ENCODE measurements around the gene SP1.
A peak's percentile ranks its signal among the peaks of the same experiment; 100 is the strongest.
"Not testable (repeated sequence)": the region's sequence is repeated elsewhere in the genome, so short reads cannot be mapped to it uniquely, and the experiment has no call there.

SP1 gene
- 62.5 to 239 (median 135) reads per million in 17 experiments for total RNA-seq

GRCh38 chr12:53380104-53380793 lies at the start of gene SP1:
Gene SP1, plus strand, starts transcription at chr12:53380176. Its CDS starts 116 bp downstream, at chr12:53380292.
- peak; percentile 96 to 99 (median 98) for DNase-seq

- no peak for DNase-seq
Observed at GRCh38 chr12:53330671-53331070, 49.3 kb upstream of the SP1 start.

GRCh38 chr12:53332339-53332738 lies 47.6 kb upstream of the SP1 start:
- not testable (repeated sequence) for DNase-seq

GRCh38 chr12:53332744-53333143 lies 47.2 kb upstream of the SP1 start:
- no peak for DNase-seq

GRCh38 chr12:53333289-53333688 lies 46.7 kb upstream of the SP1 start:
- no peak for DNase-seq

- DNase-seq: no peak
Observed at GRCh38 chr12:53333845-53334244, 46.1 kb upstream of the SP1 start.

GRCh38 chr12:53334822-53335221 lies 45.2 kb upstream of the SP1 start:
- no peak for DNase-seq

GRCh38 chr12:53336181-53336681 lies 43.7 kb upstream of the SP1 start, which contains the start of gene SP7:
Gene SP7, minus strand, starts transcription at chr12:53336354. Its CDS starts 708 bp downstream, at chr12:53335646.
- DNase-seq: peak; percentile 32 to 67 (median 59)

GRCh38 chr12:53338017-53338416 lies 42.0 kb upstream of the SP1 start:
- DNase-seq: peak in 1 of 4 experiments; percentile 23

GRCh38 chr12:53338916-53339315 lies 41.1 kb upstream of the SP1 start:
- DNase-seq: no peak

- no peak for DNase-seq
Observed at GRCh38 chr12:53340398-53340797, 39.6 kb upstream of the SP1 start.

- no peak for DNase-seq
Observed at GRCh38 chr12:53343449-53343848, 36.5 kb upstream of the SP1 start.

- DNase-seq: no peak
Observed at GRCh38 chr12:53343969-53344368, 36.0 kb upstream of the SP1 start.

- DNase-seq: no peak
Observed at GRCh38 chr12:53344487-53344823, 35.5 kb upstream of the SP1 start.

- DNase-seq: peak; percentile 69 to 83 (median 77)
Observed at GRCh38 chr12:53344824-53345485, 35.0 kb upstream of the SP1 start.

- no peak for DNase-seq
Observed at GRCh38 chr12:53345486-53346188, 34.3 kb upstream of the SP1 start.

GRCh38 chr12:53346491-53346890 lies 33.5 kb upstream of the SP1 start:
- DNase-seq: peak; percentile 42 to 74 (median 66)

GRCh38 chr12:53347905-53348304 lies 32.1 kb upstream of the SP1 start:
- DNase-seq: no peak

- DNase-seq: peak; percentile 89 to 94 (median 92)
Observed at GRCh38 chr12:53352331-53353256, 27.4 kb upstream of the SP1 start.

- peak; percentile 24 to 72 (median 59) for DNase-seq
Observed at GRCh38 chr12:53353257-53353655, 26.7 kb upstream of the SP1 start.

- DNase-seq: no peak
Observed at GRCh38 chr12:53355121-53355520, 24.9 kb upstream of the SP1 start.

GRCh38 chr12:53358836-53359419 lies 21.0 kb upstream of the SP1 start:
- no peak for DNase-seq

Data from suppressor macrophage (primary cell).